Large intestine (tissue), 3 donors: ENCODE measurements around the gene ASXL1. TPM values are rescaled to one million over a fixed set of nuclear protein-coding genes. Genes with fewer than 3 reads are reported as not detected.

Experiments
- DNase-seq, 2 donors: peaks; one replicate each; pipeline versions ENCODE4 v3.0.0 to v3.0.0-alpha.2; 2013
- H3K27ac ChIP-seq: one replicate; pipeline ENCODE4 v1.5.1; 2013; ENCODE audit warnings: low read length
- H3K27me3 ChIP-seq: 2 replicates; pipeline ENCODE4 v1.6.1; 2013; ENCODE audit warnings: low read length; ENCODE audit not compliant: control insufficient read depth, insufficient read depth
- H3K36me3 ChIP-seq: 2 replicates; pipeline ENCODE4 v1.6.1; 2013; ENCODE audit warnings: low read length; ENCODE audit not compliant: control insufficient read depth, insufficient read depth
- H3K4me1 ChIP-seq: one replicate; pipeline ENCODE4 v1.6.1; 2013; ENCODE audit warnings: low read length; ENCODE audit not compliant: control insufficient read depth, insufficient read depth
- H3K4me3 ChIP-seq: one replicate; pipeline ENCODE4 v1.5.1; 2013; ENCODE audit warnings: low read length
- H3K9me3 ChIP-seq: one replicate; pipeline ENCODE4 v1.6.1; 2013; ENCODE audit warnings: mild to moderate bottlenecking, low read depth, low read length, moderate library complexity; ENCODE audit not compliant: control insufficient read depth
- WGBS: methylation state at CpG from one replicate; pipeline ENCODE4 v1.1.5; 2013; ENCODE audit warnings: low lambda C conversion rate; ENCODE audit not compliant: insufficient coverage; 5-methylcytosine and 5-hydroxymethylcytosine counted together
- polyA plus RNA-seq: library from polyadenylated mRNA; unstranded; fragments of 120-200 nt; gene quantifications from one replicate; pipeline ENCODE4 v1.2.1, GENCODE V29; 2013

Gene ASXL1
- polyA plus RNA-seq, 1 donor = 69.3 TPM

GRCh38 chr20:32437391-32438074 is 79.4 kb downstream of the ASXL1 start:
- no peak overlapping the region for H3K4me3 ChIP-seq
- no peaks in the 10 kb centered on the region for H3K4me1 ChIP-seq
- H3K27me3 ChIP-seq = no peaks in the 10 kb centered on the region
- no peak for DNase-seq
- whole genome bisulfite sequencing = no CpG with 5 or more reads among the region's 5 CpGs
- H3K27ac ChIP-seq = no peak overlapping the region
- peaks cover 92% of the 10 kb centered on the region for H3K36me3 ChIP-seq
- no peaks in the 10 kb centered on the region for H3K9me3 ChIP-seq

GRCh38 chr20:32438331-32438858 is 80.3 kb downstream of the ASXL1 start:
- Histone ChIP-seq H3K36me3 (peaks cover 92% of the 10 kb centered on the region), H3K27ac (no peak overlapping the region)
- WGBS = no CpG with 5 or more reads among the region's 8 CpGs

GRCh38 chr20:32439132-32439829 is 81.2 kb downstream of the ASXL1 start:
- Histone ChIP-seq H3K27me3 (no peaks in the 10 kb centered on the region), H3K27ac (no peak overlapping the region), H3K9me3 (no peaks in the 10 kb centered on the region), H3K4me3 (no peak overlapping the region), H3K4me1 (no peaks in the 10 kb centered on the region), H3K36me3 (peaks cover 92% of the 10 kb centered on the region)
- DNase-seq = no peak
- no CpG with 5 or more reads among the region's 11 CpGs for WGBS

More at GRCh38 chr20:32438331-32438858, 80.3 kb downstream of the ASXL1 start:
- no peaks in the 10 kb centered on the region for H3K9me3 ChIP-seq
- no peak overlapping the region for H3K4me3 ChIP-seq
- H3K27me3 ChIP-seq = no peaks in the 10 kb centered on the region
- DNase-seq = no peak
- no peaks in the 10 kb centered on the region for H3K4me1 ChIP-seq

DNA sequence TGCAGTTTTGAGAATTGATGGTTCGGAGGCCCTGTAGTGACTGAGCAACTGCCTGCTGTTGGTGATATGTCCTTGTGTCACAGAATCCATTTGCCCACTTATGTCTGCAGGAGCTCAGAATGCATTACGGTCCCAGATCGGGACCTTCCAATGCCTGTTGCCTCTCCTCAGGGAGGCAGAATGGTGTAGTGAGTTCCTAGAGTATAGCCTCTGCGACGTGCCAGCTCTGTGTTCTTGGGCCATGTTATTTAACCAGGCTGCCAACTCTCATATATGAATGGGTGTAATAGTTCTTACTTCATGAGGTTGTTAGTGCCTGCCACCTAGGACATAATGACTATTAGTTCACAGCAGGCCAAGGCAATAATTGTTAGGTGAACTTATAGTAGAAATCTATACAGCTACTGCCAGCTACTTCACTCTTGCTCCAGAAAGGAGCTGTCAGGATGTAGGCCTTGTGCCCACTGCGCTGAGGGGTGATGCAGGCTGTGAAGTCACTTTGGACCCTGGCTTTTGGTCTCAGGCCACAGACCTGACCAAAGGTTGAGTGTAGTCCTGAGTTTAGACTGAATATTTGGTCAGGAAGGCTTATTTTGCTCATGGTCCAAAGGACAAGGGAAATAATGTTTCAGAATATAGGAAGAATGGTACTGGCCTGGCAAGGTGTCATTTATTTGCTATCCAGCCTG is 82.1 kb downstream of the ASXL1 start:
- Histone ChIP-seq H3K27me3 (no peaks in the 10 kb centered on the region), H3K27ac (no peak overlapping the region), H3K4me3 (no peak overlapping the region), H3K36me3 (peaks cover 92% of the 10 kb centered on the region), H3K9me3 (no peaks in the 10 kb centered on the region), H3K4me1 (no peaks in the 10 kb centered on the region)
- no CpG with 5 or more reads among the region's 6 CpGs for WGBS
- no peak for DNase-seq

DNA sequence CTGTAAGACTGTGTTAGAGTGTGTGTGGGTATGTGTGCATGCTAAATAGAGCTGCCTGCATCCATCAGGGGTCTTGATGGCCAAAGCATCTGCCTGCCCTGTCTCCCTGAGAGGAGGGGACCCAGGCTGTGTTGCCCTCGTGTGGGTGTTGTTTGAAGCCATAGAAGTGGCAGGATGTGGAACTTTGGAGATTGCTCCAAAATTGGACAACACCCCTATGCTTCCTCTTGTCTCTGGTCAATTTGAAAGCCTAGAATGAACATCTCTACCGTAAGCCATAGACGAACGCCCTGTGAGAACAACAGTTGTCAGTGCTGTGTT is 82.6 kb downstream of the ASXL1 start:
- Histone ChIP-seq H3K4me3 (no peak overlapping the region), H3K27me3 (no peaks in the 10 kb centered on the region), H3K36me3 (peaks cover 92% of the 10 kb centered on the region), H3K9me3 (no peaks in the 10 kb centered on the region), H3K27ac (no peak overlapping the region), H3K4me1 (peaks cover 2% of the 10 kb centered on the region)
- no peak for DNase-seq
- no CpG with 5 or more reads among the region's 4 CpGs for WGBS

DNA sequence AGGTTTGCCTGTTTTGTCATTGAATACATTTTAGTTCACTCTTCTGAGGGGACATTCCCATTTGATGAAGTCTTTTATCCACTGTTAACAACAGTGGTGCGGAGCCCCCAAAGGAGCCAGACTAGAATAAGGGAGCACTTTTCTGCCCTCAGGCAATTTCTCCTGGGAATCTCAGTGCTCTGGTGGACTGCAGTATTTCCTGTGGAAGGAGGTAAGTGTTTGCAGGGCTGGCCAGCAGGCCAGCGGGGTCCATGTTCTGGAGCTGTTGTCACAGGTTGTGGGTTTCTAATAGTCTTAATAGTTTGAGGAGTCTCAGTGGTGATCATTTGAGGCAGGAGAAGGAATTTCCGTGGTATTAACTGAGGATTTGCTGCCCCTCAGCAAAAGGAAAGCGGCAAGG is 83.5 kb downstream of the ASXL1 start:
- H3K4me1 ChIP-seq = peaks cover 10% of the 10 kb centered on the region
- H3K27ac ChIP-seq = no peak overlapping the region
- no peak overlapping the region for H3K4me3 ChIP-seq
- no CpG with 5 or more reads among the region's 4 CpGs for WGBS
- no peaks in the 10 kb centered on the region for H3K27me3 ChIP-seq
- peaks cover 92% of the 10 kb centered on the region for H3K36me3 ChIP-seq
- no peak for DNase-seq
- H3K9me3 ChIP-seq = no peaks in the 10 kb centered on the region

GRCh38 chr20:32442630-32443373 is 84.7 kb downstream of the ASXL1 start:
- Histone ChIP-seq H3K36me3 (peaks cover 92% of the 10 kb centered on the region), H3K27ac (no peak overlapping the region)
- WGBS = 73% methylated on average over 3 of the region's 10 CpGs

GRCh38 chr20:32443386-32443974 is 85.3 kb downstream of the ASXL1 start:
- H3K27ac ChIP-seq = no peak overlapping the region
- DNase-seq = no peak
- H3K27me3 ChIP-seq = no peaks in the 10 kb centered on the region
- peaks cover 93% of the 10 kb centered on the region for H3K36me3 ChIP-seq
- WGBS = 90% methylated on average over 2 of the region's 3 CpGs
- H3K4me1 ChIP-seq = peaks cover 18% of the 10 kb centered on the region
- no peak overlapping the region for H3K4me3 ChIP-seq
- no peaks in the 10 kb centered on the region for H3K9me3 ChIP-seq

More at GRCh38 chr20:32442630-32443373, 84.7 kb downstream of the ASXL1 start:
- H3K27me3 ChIP-seq = no peaks in the 10 kb centered on the region
- no peak for DNase-seq
- H3K4me3 ChIP-seq = no peak overlapping the region
- peaks cover 18% of the 10 kb centered on the region for H3K4me1 ChIP-seq
- no peaks in the 10 kb centered on the region for H3K9me3 ChIP-seq

DNA sequence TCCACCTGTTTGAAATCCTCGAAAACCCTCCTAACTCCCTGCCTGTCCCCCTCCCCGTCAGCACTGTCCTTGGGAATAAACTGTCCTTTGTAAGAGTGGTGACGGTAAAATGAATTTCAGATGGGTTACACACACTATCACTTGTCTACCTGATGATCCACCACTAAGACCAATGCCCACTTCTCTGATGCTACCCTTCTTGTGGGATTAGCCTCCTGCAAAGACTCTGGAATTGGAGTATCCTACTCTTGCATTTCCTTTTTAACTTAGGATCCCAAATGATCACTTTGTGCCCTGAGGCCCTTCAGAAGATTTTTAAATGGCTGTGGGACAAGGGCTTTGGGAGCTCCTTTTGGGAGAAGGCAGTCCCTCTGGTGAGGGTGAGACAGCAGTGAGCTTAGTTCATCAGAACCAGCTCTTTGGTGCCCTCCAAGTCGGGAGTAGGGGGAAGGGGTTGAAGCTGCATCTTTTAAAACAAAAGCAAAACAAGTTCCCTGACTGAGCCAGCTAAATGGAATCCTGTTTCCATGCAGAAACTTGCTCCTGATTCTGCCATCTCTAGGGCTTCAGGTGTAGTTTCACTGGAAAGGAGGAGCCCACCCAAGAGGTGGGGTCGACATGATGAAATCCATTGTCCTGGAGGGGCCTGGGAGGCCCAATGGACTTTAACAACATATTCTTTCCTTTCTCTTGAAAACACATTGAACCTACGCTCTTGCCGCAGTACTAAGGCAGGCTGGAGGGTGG is 86.5 kb downstream of the ASXL1 start:
- no peak overlapping the region for H3K4me3 ChIP-seq
- no peak for DNase-seq
- WGBS = no CpG with 5 or more reads among the region's 7 CpGs
- no peaks in the 10 kb centered on the region for H3K9me3 ChIP-seq
- H3K27ac ChIP-seq = no peak overlapping the region
- peaks cover 93% of the 10 kb centered on the region for H3K36me3 ChIP-seq
- H3K27me3 ChIP-seq = no peaks in the 10 kb centered on the region
- peaks cover 18% of the 10 kb centered on the region for H3K4me1 ChIP-seq
